ENCODE measurements around the gene FBH1. TPM values are rescaled to one million over a fixed set of nuclear protein-coding genes. Genes with fewer than 3 reads are reported as not detected.
A peak's percentile ranks its signal among the peaks of the same experiment; 100 is the strongest.

Gene FBH1
- total RNA-seq, 2 experiments from 2014 or later = 33.9 to 34.2 TPM

DNA sequence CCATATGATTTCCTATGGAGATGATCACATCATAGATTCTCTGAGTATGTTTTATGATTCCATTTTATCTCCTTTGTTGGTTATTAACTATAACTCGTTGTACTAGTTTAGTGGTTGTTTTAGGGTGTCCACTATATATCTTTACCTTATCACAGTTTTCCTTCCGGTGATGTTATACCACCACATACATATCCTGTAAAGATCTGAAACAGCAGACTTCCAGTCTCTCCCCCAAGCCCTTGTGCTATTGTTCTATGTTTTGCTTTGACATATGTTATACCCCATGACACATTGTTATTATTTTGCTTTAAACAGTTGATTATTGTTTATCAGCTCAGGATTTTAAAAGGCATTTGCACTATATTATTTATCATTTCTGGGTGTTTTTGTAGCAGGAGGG lies 80.0 kb downstream of the FBH1 start:
- ChIA-PET CTCF (interaction anchor here (0.8 kb wide), 1 partner anchor 19 kb away, joined by 3 read pairs; no protein-coding TSS in a partner anchor), POLR2A (no interaction called here)
- no peak overlapping the region for H3K4me3 ChIP-seq (ENCODE audit: low read length)
- peaks cover 22% of the 10 kb centered on the region for H3K4me1 ChIP-seq (ENCODE audit: insufficient read depth, low read length)
- no peak for ATAC-seq (ENCODE audit: poor library complexity)
- H3K36me3 ChIP-seq (ENCODE audit: insufficient read depth, low read length) = peaks cover 22% of the 10 kb centered on the region
- no peak for DNase-seq
- Mint-ChIP-seq H3K9me3 (no peaks in the 10 kb centered on the region), H3K27me3 (no peaks in the 10 kb centered on the region), H3K4me1 (ENCODE audit: low read depth) (peaks cover 22% of the 10 kb centered on the region), H3K4me3 (no peak overlapping the region), H3K36me3 (ENCODE audit: low read depth) (peaks cover 8% of the 10 kb centered on the region), H3K27ac (no peak overlapping the region)
- H3K9me3 ChIP-seq (ENCODE audit: control insufficient read depth in 1 of 2, insufficient read depth in 1 of 2, low read length in 2 of 2) = no peaks in the 10 kb centered on the region
- H3K27ac ChIP-seq (ENCODE audit: low read depth in 1 of 2, low read length in 2 of 2) = no peak overlapping the region
- no peak for TF ChIP-seq CTCF (IDR thresholded peaks at IDR 0.05)
- H3K27me3 ChIP-seq (ENCODE audit: control insufficient read depth in 1 of 2, insufficient read depth in 2 of 2, low read length in 2 of 2) = no peaks in the 10 kb centered on the region
- intact Hi-C loops (cut with DNase I, micrococcal nuclease) = no loop called here

- DNase-seq = no peak
- H3K27ac Mint-ChIP-seq = no peak overlapping the region
- H3K4me3 Mint-ChIP-seq = no peak overlapping the region
- no peak overlapping the region for H3K4me3 ChIP-seq (ENCODE audit: low read length)
- no peaks in the 10 kb centered on the region for H3K27me3 ChIP-seq (ENCODE audit: control insufficient read depth in 1 of 2, insufficient read depth in 2 of 2, low read length in 2 of 2)
- CTCF ChIA-PET = interaction anchor here (0.8 to 2.0 kb wide), 2 partner anchors 18 to 116 kb away, joined by 3 to 9 read pairs; no protein-coding TSS in a partner anchor
- peaks cover 26% of the 10 kb centered on the region for H3K4me1 ChIP-seq (ENCODE audit: insufficient read depth, low read length)
- no peak for TF ChIP-seq CTCF (IDR thresholded peaks at IDR 0.05)
- POLR2A ChIA-PET = interaction anchor here (0.7 to 0.9 kb wide), 2 partner anchors 67 to 80 kb away, joined by 3 to 4 read pairs; partner anchors contain the start of gene FBH1
- H3K9me3 ChIP-seq (ENCODE audit: control insufficient read depth in 1 of 2, insufficient read depth in 1 of 2, low read length in 2 of 2) = no peaks in the 10 kb centered on the region
- intact Hi-C loops (cut with DNase I, micrococcal nuclease) = no loop called here
- peaks cover 27% of the 10 kb centered on the region for H3K4me1 Mint-ChIP-seq (ENCODE audit: low read depth)
- H3K27ac ChIP-seq (ENCODE audit: low read depth in 1 of 2, low read length in 2 of 2) = no peak overlapping the region
- peaks cover 17% of the 10 kb centered on the region for H3K36me3 ChIP-seq (ENCODE audit: insufficient read depth, low read length)
- H3K9me3 Mint-ChIP-seq = no peaks in the 10 kb centered on the region
- ATAC-seq (ENCODE audit: poor library complexity) = no peak
- H3K36me3 Mint-ChIP-seq (ENCODE audit: low read depth) = peaks cover 4% of the 10 kb centered on the region
- no peaks in the 10 kb centered on the region for H3K27me3 Mint-ChIP-seq
These were observed 80.5 kb downstream of the FBH1 start for GRCh38 chr10:5970527-5970926.

- POLR2A ChIA-PET = interaction anchor here (0.6 to 0.9 kb wide), 3 partner anchors 66 to 507 kb away, joined by 3 to 4 read pairs (median 3); partner anchors contain the start of gene FBH1
These were observed 81.3 kb downstream of the FBH1 start for GRCh38 chr10:5971315-5971832.

More at GRCh38 chr10:5971315-5971832, 81.3 kb downstream of the FBH1 start:
- peaks cover 33% of the 10 kb centered on the region for H3K4me1 ChIP-seq (ENCODE audit: insufficient read depth, low read length)
- Mint-ChIP-seq H3K27me3 (no peaks in the 10 kb centered on the region), H3K9me3 (no peaks in the 10 kb centered on the region), H3K4me1 (ENCODE audit: low read depth) (peaks cover 35% of the 10 kb centered on the region), H3K36me3 (ENCODE audit: low read depth) (peaks cover 6% of the 10 kb centered on the region), H3K4me3 (peak overlapping the region; percentile 57), H3K27ac (peak overlapping the region; percentile 25)
- CTCF ChIA-PET = interaction anchor here (0.5 to 2.0 kb wide), 3 partner anchors 91 to 179 kb away, joined by 3 to 9 read pairs (median 4); partner anchors contain the start of gene IL2RA
- TF ChIP-seq CTCF (IDR thresholded peaks at IDR 0.05) = no peak
- intact Hi-C loops (cut with DNase I, micrococcal nuclease) = no loop called here
- no peaks in the 10 kb centered on the region for H3K27me3 ChIP-seq (ENCODE audit: control insufficient read depth in 1 of 2, insufficient read depth in 2 of 2, low read length in 2 of 2)
- ATAC-seq (ENCODE audit: poor library complexity) = peak; percentile 54
- DNase-seq = peak in 5 of 14 experiments; percentile 15 to 55 (median 35)
- no peak overlapping the region for H3K27ac ChIP-seq (ENCODE audit: low read depth in 1 of 2, low read length in 2 of 2)
- no peaks in the 10 kb centered on the region for H3K9me3 ChIP-seq (ENCODE audit: control insufficient read depth in 1 of 2, insufficient read depth in 1 of 2, low read length in 2 of 2)
- no peak overlapping the region for H3K4me3 ChIP-seq (ENCODE audit: low read length)
- H3K36me3 ChIP-seq (ENCODE audit: insufficient read depth, low read length) = peaks cover 9% of the 10 kb centered on the region
